C4-2B (cell line): Measurements from ENCODE around the gene CDC123.
"Not testable (repeated sequence)": the region's sequence is repeated elsewhere in the genome, so short reads cannot be mapped to it uniquely, and the experiment has no call there.

ENCODE experiments used
- H3K27ac ChIP-seq: fragments of 450-650 bp; 2 replicates; pipeline ENCODE4 v1.5.1; 2017
- CTCF ChIP-seq: fragments of 450-650 bp; conservative IDR thresholded peaks from 2 replicates; pipeline ENCODE4 v1.5.1; 2017; ENCODE audit warnings: mild to moderate bottlenecking
- ZFX ChIP-seq: fragments of 450-650 bp; IDR thresholded peaks from 2 replicates; pipeline ENCODE4 v1.6.1; 2017

The CDC123 gene

GRCh38 chr10:12164085-12164484 lies 31.9 kb upstream of the CDC123 start:
- TF ChIP-seq CTCF (no peak), ZFX (no peak)
- no peak overlapping the region for H3K27ac ChIP-seq

DNA sequence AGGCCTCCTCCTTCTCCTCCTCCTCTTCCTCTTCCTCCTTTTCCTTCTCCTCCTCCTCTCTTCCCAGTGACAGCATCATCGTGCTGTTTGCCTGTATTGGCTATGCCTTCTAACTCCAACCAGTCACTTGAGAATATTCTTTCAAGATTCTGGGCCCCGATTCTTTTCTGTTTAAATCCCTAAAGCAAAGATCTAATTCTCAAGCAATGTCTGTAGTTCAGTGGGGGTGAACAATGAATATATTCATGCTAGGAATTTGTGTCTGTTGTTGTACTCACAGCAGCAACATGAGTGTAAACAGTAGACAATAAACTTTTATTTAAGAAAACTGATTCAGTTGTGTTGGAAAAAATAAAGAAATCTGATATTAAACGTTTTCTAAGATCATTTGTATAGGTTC lies 31.0 kb upstream of the CDC123 start:
- TF ChIP-seq ZFX (no peak), CTCF (no peak)
- no peak overlapping the region for H3K27ac ChIP-seq

- no peak overlapping the region for H3K27ac ChIP-seq
- TF ChIP-seq ZFX (no peak), CTCF (no peak)
These were observed 29.8 kb upstream of the CDC123 start for GRCh38 chr10:12165999-12166775.

DNA sequence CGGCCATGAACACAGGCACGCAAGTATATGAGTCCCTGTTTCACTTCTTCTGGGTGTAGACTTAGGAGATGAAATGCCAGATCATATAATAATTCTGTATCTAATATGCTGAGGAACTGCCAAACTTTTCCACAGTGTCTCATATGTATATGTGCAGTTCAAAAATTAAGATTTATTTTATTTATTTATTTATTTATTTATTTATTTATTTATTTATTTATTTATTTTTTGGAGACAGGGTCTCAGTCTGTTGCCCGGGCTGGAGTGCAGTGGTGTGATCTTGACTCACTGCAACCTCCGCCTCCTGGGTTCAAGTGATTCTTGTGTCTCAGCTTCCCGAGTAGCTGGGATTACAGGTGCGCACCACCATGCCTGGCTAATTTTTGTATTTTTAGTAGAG lies 24.5 kb upstream of the CDC123 start:
- not testable (repeated sequence) for H3K27ac ChIP-seq

GRCh38 chr10:12177642-12178041 lies 18.3 kb upstream of the CDC123 start:
- TF ChIP-seq CTCF = no peak
- TF ChIP-seq ZFX = no peak
- H3K27ac ChIP-seq = no peak overlapping the region

DNA sequence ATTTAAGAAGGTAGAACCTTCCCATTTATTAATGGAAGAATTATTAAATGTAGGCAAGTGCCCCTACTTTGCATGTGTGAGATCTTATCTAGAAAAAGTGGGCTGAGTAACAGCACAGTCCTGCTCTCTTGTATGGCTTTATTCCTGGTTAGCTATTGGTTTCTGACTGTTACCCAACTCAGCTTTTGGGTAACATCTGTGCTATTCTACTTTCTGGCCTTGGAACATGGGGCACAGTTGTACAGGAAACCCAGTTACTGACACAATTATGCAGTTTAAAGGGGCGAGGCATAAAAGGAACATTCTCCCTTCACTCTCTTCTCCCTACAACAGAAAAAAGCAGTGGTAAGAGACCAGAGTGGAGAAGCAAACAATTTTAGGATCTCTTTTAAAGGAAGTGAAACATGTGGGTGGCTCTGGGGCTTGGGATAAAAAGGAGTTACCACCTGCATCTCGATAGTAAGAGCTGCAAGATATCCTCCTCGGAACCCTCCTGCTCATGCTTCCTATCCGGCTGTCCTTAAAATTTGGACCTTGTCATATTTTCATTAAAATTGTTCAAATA lies 16.3 kb upstream of the CDC123 start:
- no peak overlapping the region for H3K27ac ChIP-seq
- no peak for TF ChIP-seq ZFX
- TF ChIP-seq CTCF = no peak

- no peak overlapping the region for H3K27ac ChIP-seq
- TF ChIP-seq ZFX (no peak), CTCF (no peak)
These were observed 15.6 kb upstream of the CDC123 start for GRCh38 chr10:12180221-12180974.
